Right atrium auricular region (tissue), 2 donors: Measurements from ENCODE around the gene UNC5B. TPM values are rescaled to one million over a fixed set of nuclear protein-coding genes. Genes with fewer than 3 reads are reported as not detected.

Experiments
- DNase-seq: peaks from one replicate; pipeline ENCODE4 v3.0.0-alpha.2; 2019; ENCODE audit warnings: low spot score
- H3K27ac ChIP-seq, 2 donors: fragments of 200-600 bp; sonication (generic); 1 replicate in 1 of 2; 2 replicates in 1 of 2; pipeline ENCODE4 v1.5.1; 2016 to 2019
- H3K27me3 ChIP-seq, 2 donors: fragments of 200-600 bp; sonication (generic); one replicate each; pipeline versions ENCODE4 v1.5.1 to v1.6.0; 2017 to 2019
- H3K36me3 ChIP-seq: fragments of 200-600 bp; sonication (generic); one replicate; pipeline ENCODE4 v1.5.1; 2016
- H3K4me1 ChIP-seq, 2 donors: fragments of 200-600 bp; sonication (generic); one replicate each; pipeline versions ENCODE4 v1.5.1 to v1.6.0; 2017 to 2019
- H3K4me3 ChIP-seq, 2 donors: fragments of 200-600 bp; sonication (generic); 1 replicate in 1 of 2; 2 replicates in 1 of 2; pipeline ENCODE4 v1.5.1; 2017 to 2019; ENCODE audit warnings: mild to moderate bottlenecking in 1 of 2, moderate library complexity in 1 of 2
- H3K9me3 ChIP-seq, 2 donors: fragments of 200-600 bp; sonication (generic); one replicate each; pipeline ENCODE4 v1.5.1; 2019
- total RNA-seq, 2 donors: library from RNA; depleted of rRNA; stranded (reverse); fragments of >200 nt; gene quantifications; one replicate each; pipeline ENCODE4 v1.1.0, GENCODE V29; 2016
- TF ChIP-seq, protein P1 (sequence below), 2 donors: fragments of 200-600 bp; sonication (generic); IDR thresholded peaks; one replicate each; pipeline ENCODE4 v1.5.1; 2019; ENCODE audit warnings: antibody characterized with exemption in 2 of 2

The UNC5B gene
- total RNA-seq, 2 donors from 2014 or later = 10.9 to 29.2 TPM

DNA sequence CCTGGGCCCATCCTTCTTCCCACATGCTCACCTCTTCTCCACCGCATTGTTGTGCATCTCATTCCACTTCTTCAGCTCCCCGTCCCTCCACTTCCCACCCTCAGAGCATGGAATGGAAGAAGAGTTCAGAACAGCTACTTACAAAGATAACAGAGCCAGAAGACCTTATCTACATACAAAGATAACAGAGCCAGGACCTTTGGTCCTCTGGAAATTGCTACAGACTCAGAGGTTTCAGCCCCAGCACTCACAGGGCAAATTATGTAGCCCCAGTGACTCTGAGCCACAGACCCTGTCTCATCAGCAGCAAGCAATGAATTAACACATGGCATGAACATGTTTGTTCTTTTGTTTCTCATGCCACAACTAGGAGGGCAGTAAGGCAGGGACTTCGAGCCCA is 78.0 kb downstream of the UNC5B start:
- no peak for DNase-seq
- TF ChIP-seq, protein P1, sequence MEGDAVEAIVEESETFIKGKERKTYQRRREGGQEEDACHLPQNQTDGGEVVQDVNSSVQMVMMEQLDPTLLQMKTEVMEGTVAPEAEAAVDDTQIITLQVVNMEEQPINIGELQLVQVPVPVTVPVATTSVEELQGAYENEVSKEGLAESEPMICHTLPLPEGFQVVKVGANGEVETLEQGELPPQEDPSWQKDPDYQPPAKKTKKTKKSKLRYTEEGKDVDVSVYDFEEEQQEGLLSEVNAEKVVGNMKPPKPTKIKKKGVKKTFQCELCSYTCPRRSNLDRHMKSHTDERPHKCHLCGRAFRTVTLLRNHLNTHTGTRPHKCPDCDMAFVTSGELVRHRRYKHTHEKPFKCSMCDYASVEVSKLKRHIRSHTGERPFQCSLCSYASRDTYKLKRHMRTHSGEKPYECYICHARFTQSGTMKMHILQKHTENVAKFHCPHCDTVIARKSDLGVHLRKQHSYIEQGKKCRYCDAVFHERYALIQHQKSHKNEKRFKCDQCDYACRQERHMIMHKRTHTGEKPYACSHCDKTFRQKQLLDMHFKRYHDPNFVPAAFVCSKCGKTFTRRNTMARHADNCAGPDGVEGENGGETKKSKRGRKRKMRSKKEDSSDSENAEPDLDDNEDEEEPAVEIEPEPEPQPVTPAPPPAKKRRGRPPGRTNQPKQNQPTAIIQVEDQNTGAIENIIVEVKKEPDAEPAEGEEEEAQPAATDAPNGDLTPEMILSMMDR (IDR thresholded peaks at IDR 0.05) = no peak
- H3K9me3 ChIP-seq = no peaks in the 10 kb centered on the region
- no peaks in the 10 kb centered on the region for H3K4me1 ChIP-seq
- H3K27ac ChIP-seq = no peak overlapping the region
- H3K36me3 ChIP-seq = peaks cover 52% of the 10 kb centered on the region
- no peak overlapping the region for H3K4me3 ChIP-seq
- H3K27me3 ChIP-seq = no peaks in the 10 kb centered on the region

- no peak overlapping the region for H3K4me3 ChIP-seq
- TF ChIP-seq, protein P1 (IDR thresholded peaks at IDR 0.05) = no peak
- no peaks in the 10 kb centered on the region for H3K27me3 ChIP-seq
- no peaks in the 10 kb centered on the region for H3K9me3 ChIP-seq
- H3K4me1 ChIP-seq = no peaks in the 10 kb centered on the region
- no peak for DNase-seq
- no peak overlapping the region for H3K27ac ChIP-seq
- peaks cover 52% of the 10 kb centered on the region for H3K36me3 ChIP-seq
These were observed 78.6 kb downstream of the UNC5B start for GRCh38 chr10:71290806-71291527.

- no peak for DNase-seq
- no peak overlapping the region for H3K4me3 ChIP-seq
- peaks cover 58% of the 10 kb centered on the region for H3K36me3 ChIP-seq
These were observed 79.1 kb downstream of the UNC5B start for GRCh38 chr10:71291528-71291900.

GRCh38 chr10:71292624-71293445 is 80.5 kb downstream of the UNC5B start:
- no peak for DNase-seq
- H3K4me3 ChIP-seq = no peak overlapping the region
- H3K4me1 ChIP-seq = no peaks in the 10 kb centered on the region
- H3K27me3 ChIP-seq = no peaks in the 10 kb centered on the region
- no peaks in the 10 kb centered on the region for H3K9me3 ChIP-seq
- H3K27ac ChIP-seq = no peak overlapping the region
- H3K36me3 ChIP-seq = peaks cover 64% of the 10 kb centered on the region
- TF ChIP-seq, protein P1 (IDR thresholded peaks at IDR 0.05) = no peak

More at GRCh38 chr10:71291528-71291900, 79.1 kb downstream of the UNC5B start:
- TF ChIP-seq, protein P1 (IDR thresholded peaks at IDR 0.05) = no peak
- Histone ChIP-seq H3K4me1 (no peaks in the 10 kb centered on the region), H3K27ac (no peak overlapping the region), H3K27me3 (no peaks in the 10 kb centered on the region), H3K9me3 (no peaks in the 10 kb centered on the region)

DNA sequence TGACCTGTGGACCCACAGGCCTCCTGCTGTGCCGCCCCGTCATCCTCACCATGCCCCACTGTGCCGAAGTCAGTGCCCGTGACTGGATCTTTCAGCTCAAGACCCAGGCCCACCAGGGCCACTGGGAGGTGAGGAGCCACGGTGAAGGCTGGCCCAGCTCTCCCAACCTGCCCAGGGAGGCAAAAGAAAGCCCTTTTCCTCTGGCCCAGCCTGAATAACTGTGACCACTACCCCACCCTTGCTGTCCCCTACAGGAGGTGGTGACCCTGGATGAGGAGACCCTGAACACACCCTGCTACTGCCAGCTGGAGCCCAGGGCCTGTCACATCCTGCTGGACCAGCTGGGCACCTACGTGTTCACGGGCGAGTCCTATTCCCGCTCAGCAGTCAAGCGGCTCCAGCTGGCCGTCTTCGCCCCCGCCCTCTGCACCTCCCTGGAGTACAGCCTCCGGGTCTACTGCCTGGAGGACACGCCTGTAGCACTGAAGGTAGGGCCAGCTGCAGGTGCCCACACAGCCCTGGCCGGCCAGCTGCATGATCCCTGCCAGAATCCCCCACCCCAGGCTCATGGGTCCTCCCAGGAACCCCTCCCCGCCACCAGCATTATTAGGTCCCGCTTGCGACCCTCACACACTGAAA is 81.2 kb downstream of the UNC5B start:
- H3K4me1 ChIP-seq = no peaks in the 10 kb centered on the region
- H3K27me3 ChIP-seq = no peaks in the 10 kb centered on the region
- no peak overlapping the region for H3K27ac ChIP-seq
- DNase-seq = no peak
- H3K9me3 ChIP-seq = no peaks in the 10 kb centered on the region
- H3K36me3 ChIP-seq = peaks cover 64% of the 10 kb centered on the region
- H3K4me3 ChIP-seq = no peak overlapping the region
- TF ChIP-seq, protein P1 (IDR thresholded peaks at IDR 0.05) = no peak
